Measurements from ENCODE around the gene PLCB4. TPM values are rescaled to one million over a fixed set of nuclear protein-coding genes. Genes with fewer than 3 reads are reported as not detected.

Gene PLCB4
- total RNA-seq, 2 experiments from 2014 or later, result not detected

- POLR2A ChIA-PET, result interaction anchor here (0.6 kb wide), 1 partner anchor 33 kb away, joined by 5 read pairs; no protein-coding TSS in a partner anchor
- CTCF ChIA-PET, result no interaction called here
Measured at GRCh38 chr20:9093218-9093957, 24.5 kb downstream of the PLCB4 start.

- ChIA-PET CTCF (no interaction called here), POLR2A (no interaction called here)
Measured at GRCh38 chr20:9099372-9099771, 30.5 kb downstream of the PLCB4 start.

- POLR2A ChIA-PET, result no interaction called here
Measured at GRCh38 chr20:9100691-9101090, 31.8 kb downstream of the PLCB4 start.

GRCh38 chr20:9102456-9102855, 33.6 kb downstream of the PLCB4 start:
- POLR2A ChIA-PET, result no interaction called here

More at GRCh38 chr20:9100691-9101090, 31.8 kb downstream of the PLCB4 start:
- CTCF ChIA-PET, result no interaction called here

GRCh38 chr20:9103955-9104354, 35.1 kb downstream of the PLCB4 start:
- CTCF ChIA-PET, result interaction anchor here (1.0 kb wide), 1 partner anchor 17 kb away, joined by 3 read pairs; no protein-coding TSS in a partner anchor
- POLR2A ChIA-PET, result no interaction called here

More at GRCh38 chr20:9102456-9102855, 33.6 kb downstream of the PLCB4 start:
- CTCF ChIA-PET, result no interaction called here

GRCh38 chr20:9108260-9108659, 39.4 kb downstream of the PLCB4 start:
- ChIA-PET CTCF (no interaction called here), POLR2A (no interaction called here)

GRCh38 chr20:9109566-9109965, 40.7 kb downstream of the PLCB4 start:
- ChIA-PET POLR2A (no interaction called here), CTCF (no interaction called here)

- ChIA-PET CTCF (no interaction called here), POLR2A (no interaction called here)
Measured at GRCh38 chr20:9110365-9110764, 41.5 kb downstream of the PLCB4 start.

GRCh38 chr20:9110916-9111432, 42.1 kb downstream of the PLCB4 start:
- CTCF ChIA-PET, result no interaction called here
- POLR2A ChIA-PET, result no interaction called here

- ChIA-PET POLR2A (no interaction called here), CTCF (no interaction called here)
Measured at GRCh38 chr20:9112541-9113515, 43.9 kb downstream of the PLCB4 start.

GRCh38 chr20:9114709-9115108, 45.8 kb downstream of the PLCB4 start:
- CTCF ChIA-PET, result no interaction called here

GRCh38 chr20:9117548-9117947, 48.7 kb downstream of the PLCB4 start:
- ChIA-PET POLR2A (no interaction called here), CTCF (interaction anchor here (0.7 kb wide), 1 partner anchor 46 kb away, joined by 3 read pairs; no protein-coding TSS in a partner anchor)

More at GRCh38 chr20:9114709-9115108, 45.8 kb downstream of the PLCB4 start:
- POLR2A ChIA-PET, result no interaction called here

- POLR2A ChIA-PET, result no interaction called here
- CTCF ChIA-PET, result no interaction called here
Measured at GRCh38 chr20:9119776-9120175, 50.9 kb downstream of the PLCB4 start.

GRCh38 chr20:9121211-9121610, 52.3 kb downstream of the PLCB4 start:
- ChIA-PET POLR2A (no interaction called here), CTCF (no interaction called here)

- POLR2A ChIA-PET, result no interaction called here
- CTCF ChIA-PET, result no interaction called here
Measured at GRCh38 chr20:9122571-9122970, 53.7 kb downstream of the PLCB4 start.

GRCh38 chr20:9126527-9126926, 57.6 kb downstream of the PLCB4 start:
- CTCF ChIA-PET, result interaction anchor here (0.7 kb wide), 1 partner anchor 315 kb away, joined by 4 read pairs; no protein-coding TSS in a partner anchor

GRCh38 chr20:9128568-9128967, 59.7 kb downstream of the PLCB4 start:
- ChIA-PET CTCF (no interaction called here), POLR2A (no interaction called here)

More at GRCh38 chr20:9126527-9126926, 57.6 kb downstream of the PLCB4 start:
- POLR2A ChIA-PET, result interaction anchor here (0.6 kb wide), 1 partner anchor 33 kb away, joined by 5 read pairs; no protein-coding TSS in a partner anchor

GRCh38 chr20:9129756-9130155, 60.9 kb downstream of the PLCB4 start:
- ChIA-PET POLR2A (no interaction called here), CTCF (no interaction called here)

- ChIA-PET CTCF (no interaction called here), POLR2A (no interaction called here)
Measured at GRCh38 chr20:9130521-9130920, 61.6 kb downstream of the PLCB4 start.

GRCh38 chr20:9131841-9132240, 63.0 kb downstream of the PLCB4 start:
- CTCF ChIA-PET, result no interaction called here
- POLR2A ChIA-PET, result no interaction called here

- POLR2A ChIA-PET, result no interaction called here
Measured at GRCh38 chr20:9134346-9134745, 65.5 kb downstream of the PLCB4 start.

More at GRCh38 chr20:9134346-9134745, 65.5 kb downstream of the PLCB4 start:
- CTCF ChIA-PET, result no interaction called here

Measured in activated CD8-positive, alpha-beta memory T cell treated with anti-CD3 and anti-CD28 coated beads for 36 hours (primary cell).